Stimulated activated CD8-positive, alpha-beta memory T cell treated with anti-CD3 and anti-CD28 coated beads, Interleukin-4, amount 100 ng/mL, for 4 hours (primary cell): ENCODE measurements around the gene SLC16A5.
"Not testable (repeated sequence)": the region's sequence is repeated elsewhere in the genome, so short reads cannot be mapped to it uniquely, and the experiment has no call there.

Source experiments
- DNase-seq, 2 donors: peaks; one replicate each; pipeline ENCODE4 v3.0.0-alpha.2; 2020; ENCODE audit warnings: low read depth in 2 of 2, low spot score in 1 of 2

The SLC16A5 gene

DNA sequence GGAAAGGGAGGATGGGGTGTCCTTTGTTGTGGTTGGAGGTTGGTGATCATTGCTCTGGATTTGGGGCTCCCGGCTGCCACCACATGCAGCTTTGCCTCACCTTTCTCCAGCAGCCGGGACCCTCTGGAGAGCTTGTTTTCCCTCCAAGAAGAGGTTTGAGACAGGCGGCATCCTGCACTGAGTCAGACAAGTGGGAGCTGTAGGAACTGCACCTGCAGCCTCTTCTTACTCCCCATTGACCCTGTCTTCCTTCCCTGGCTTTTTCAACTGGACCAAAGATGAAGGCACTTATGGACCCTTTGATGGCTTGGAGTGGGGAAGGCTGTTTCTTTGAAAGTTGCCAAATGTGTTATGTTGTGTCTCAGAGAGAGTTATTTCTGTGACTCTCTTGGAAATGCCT is 24.1 kb upstream of the SLC16A5 start:
- no peak for DNase-seq

DNA sequence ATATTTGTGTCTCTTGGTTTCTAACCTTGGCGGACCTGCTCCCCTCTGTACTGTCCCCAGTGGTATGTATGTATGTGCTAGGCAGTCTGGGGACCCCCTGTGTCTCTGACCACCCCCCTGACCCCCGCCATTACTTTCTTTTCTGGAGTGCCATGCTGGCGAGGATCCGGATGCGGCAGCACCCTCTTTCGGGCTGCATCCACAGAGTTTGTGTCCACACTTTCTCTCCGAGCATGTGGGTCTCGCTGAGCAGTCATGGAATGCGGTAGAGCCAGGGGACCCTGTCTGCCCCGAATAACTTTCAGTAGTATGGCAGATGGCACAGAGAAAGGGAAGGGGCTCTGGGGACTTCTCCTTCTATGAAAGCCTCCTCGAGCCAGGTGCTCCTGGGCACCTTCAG is 23.7 kb upstream of the SLC16A5 start:
- no peak for DNase-seq

DNA sequence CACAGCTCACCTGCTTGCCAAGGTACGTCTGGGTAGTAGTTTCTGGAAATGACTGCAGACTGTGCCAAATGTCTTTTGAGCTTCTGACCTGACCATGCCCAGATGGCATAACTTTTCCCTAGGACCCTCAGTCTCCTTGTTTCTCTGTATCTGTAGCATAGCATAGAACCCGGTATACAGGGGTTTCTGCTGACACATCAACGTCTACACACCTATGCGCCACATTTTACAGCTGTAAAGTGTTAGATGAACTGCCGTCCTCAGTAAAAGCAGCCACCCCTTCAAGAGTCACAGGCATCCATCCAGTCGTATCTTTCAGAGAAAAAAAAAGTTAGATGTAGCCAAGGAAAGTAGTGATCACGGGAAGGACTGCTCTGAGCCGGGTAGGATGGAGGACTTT is 23.3 kb upstream of the SLC16A5 start:
- no peak for DNase-seq

DNA sequence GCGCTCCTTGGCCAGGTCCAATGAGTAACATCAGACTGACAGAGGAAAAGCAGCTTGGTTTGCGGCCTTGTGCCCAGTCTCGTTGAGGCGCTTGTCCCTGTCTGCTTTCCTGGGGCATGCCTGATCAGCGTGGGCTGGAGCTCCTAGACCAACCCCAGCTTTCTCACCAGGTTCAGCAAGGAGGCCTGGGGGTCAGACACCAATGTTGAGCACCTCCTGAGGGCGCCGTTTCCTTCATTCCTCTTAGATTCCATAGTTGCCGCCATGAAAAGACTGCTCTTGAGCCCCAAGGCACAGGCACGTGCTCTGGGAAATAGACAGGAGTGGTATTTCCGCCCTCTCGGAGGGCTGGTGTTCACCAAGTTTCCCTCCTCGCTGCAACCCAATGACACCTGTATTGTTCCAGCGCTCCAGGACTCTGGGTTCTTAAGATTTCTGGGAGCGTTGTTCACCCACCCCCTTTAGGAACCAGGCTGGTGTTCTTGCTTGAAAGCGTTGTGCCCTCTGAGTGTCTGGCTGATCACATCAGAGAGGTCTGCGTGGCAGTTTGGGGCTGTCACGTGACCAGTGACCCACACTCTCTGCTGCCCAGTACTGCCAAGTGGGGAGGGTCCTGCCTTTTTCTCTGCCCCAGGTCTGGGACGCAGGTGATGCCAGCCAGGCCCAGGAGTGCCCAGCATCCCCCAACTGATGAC is 22.7 kb upstream of the SLC16A5 start:
- DNase-seq: no peak

DNA sequence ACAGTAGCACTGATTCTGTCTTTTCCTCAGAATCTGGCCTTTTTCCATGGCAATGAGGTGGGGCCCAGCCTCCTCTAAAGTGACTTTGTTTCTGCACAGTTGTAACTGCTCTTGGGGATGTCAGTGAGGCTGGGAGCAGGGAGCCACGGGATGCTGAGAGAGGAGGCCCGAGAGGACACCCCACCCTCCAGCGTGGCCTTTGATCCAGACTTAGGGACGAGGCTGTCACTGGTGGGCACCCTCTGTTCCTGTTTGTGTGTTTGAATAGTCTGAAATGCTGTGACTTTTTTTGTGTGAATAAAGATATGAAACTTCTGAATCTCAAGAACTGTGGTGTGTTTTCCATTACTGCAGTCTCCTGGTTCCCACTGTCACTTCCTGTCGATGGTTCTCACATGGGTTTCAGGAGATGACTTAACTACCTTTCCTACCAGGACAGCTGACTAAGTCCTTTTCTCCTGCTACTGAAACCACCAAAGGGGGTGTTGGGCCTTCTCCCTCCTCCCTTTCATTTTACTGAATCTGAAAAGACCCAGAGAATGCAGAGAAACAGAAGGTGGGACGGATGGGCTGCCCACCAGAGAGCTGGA is 22.1 kb upstream of the SLC16A5 start:
- no peak for DNase-seq

DNA sequence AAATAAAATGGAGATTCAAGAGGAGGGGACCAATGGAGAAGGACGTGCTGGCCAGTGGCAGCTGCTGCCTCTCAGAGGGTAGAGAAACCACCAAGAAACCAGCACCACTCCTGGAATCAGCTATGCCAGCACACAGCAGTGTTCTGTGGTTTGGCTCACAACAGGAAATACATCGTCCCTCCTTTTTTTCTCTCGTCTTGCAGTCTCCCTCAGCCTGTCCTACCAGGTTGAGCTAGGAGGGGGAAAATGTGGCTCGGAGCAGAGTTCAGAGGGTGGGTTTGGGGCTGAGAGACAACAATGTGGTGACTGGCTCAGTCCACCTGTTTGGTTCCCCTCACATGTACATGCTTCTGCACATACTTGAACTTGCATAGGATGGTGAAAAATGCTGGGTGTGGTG is 19.9 kb upstream of the SLC16A5 start:
- no peak for DNase-seq

DNA sequence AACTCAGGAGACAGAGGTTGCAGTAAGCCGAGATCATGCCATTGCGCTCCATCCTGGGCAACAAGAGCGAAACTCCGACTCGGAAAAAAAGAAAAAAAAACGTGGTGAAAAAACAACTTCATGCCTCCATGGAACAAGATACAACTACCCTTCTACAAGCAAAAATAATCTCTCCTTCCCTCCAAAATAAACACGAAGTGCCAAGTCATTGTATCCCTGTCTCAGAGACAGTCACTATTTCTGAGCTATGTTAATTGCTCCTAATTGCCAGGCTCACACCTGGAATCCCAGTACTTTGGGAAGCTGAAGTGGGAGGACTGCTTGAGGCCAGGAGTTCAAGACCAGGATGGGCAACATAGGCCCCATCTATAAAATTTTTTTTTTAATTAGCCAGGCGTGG is 19.0 kb upstream of the SLC16A5 start:
- no peak for DNase-seq

DNA sequence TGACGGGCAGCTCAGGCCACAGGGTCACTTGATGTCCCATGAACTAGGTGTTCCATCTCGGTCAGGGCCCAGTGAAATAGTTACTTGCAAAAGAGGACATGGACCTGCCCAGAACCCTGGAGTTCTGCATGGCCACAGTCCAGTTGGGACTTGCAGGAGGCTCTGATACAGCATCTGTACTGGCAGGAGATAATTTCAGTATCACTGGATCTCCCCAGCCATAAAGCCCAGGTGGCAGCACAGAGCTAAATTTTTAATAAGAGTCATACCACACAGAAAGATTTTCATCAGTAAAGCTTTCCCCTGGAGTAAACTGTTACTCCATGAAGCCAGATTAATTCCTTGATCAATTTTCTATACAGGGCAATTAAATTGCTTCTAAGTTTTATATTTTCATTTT is 18.0 kb upstream of the SLC16A5 start:
- DNase-seq: no peak

DNA sequence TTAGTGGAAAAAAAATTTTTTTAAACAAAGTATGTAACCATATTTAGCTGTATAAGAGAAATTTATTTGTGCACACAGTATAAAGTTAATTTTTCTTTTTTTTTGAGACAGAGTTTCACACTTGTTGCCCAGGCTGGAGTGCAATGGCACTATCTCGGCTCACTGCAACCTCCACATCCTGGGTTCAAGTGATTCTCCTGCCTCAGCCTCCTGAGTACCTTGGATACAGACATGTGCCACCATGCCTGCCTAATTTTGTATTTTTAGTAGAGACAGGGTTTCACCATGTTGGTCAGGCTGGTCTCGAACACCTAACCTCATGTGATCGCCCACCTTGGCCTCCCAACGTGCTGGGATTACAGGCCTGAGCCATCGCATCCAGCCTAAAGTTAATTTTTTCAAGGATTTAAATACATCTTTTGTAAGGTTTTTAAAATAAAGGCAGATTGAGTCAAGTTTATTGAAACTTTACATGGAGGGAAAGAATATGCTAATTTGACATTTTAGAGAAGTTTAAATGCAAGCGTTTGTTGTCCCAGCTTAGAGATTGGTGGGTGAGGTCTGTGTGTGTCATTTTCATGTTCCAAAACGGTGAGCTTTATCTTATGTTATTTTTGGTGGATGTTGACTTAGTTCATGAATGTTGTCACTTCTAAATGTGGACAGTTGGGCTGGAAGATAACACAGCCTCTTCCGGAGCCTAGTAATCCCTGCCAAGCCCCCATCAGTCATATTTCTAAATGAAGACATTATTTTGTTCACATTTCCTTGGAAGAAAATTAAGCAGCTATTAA is 16.1 kb upstream of the SLC16A5 start:
- DNase-seq: not testable (repeated sequence)

DNA sequence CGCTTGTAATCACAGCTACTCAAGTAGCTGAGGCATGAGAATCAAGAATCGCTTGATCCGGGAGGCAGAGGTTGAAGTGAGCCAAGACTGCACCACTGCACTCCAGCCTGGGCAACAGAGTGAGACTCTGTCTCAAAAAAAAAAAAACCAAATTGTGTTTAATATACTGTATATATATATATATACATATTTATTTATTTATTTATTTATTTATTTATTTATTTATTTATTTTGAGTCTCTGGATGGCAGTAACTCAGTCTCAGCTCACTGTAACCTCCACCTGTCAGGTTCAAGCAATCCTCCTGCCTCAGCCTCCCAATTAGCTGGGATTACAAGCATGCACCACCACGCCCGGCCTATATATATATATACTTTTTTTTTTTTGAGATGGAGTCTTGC is 14.8 kb upstream of the SLC16A5 start:
- not testable (repeated sequence) for DNase-seq

DNA sequence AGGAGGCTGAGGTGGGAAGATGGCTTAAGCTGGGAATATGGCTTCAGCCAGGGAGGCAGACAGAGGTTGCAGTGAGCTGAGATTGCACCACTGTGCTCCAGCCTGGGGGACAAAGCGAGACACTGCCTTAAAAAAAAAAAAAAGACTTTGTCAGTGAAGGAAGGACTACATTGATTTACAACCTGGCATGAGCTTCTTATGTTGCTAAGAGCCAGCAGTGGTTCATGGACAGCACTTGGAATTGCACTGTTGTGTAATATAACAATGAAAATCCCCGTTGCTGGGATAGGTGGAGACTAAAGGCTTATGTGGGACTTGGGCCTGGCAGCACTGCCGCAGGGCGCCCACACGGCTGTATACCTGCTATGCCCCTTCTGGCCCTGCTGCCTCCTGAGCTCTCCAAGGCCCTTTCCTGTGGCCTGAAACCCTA is 14.1 kb upstream of the SLC16A5 start:
- no peak for DNase-seq

DNA sequence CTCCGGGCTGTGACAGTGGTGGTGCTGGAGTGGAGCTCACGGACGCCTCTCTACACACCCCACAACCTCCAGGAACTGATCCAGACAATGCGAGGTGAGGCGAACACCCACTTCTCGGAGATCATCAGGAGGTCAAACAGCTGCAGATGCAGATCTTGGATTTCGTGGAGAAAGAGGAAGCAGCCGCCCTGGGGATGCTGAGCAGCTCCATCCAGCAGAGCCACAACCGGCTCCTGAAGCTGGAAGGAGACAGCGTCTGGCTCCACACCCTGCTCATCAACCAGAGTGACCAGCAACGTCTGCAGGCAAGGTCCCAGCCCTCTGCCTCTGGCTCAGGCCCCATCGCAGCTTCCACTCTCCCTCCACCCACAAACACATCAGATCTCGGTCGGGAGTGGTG is 13.2 kb upstream of the SLC16A5 start:
- DNase-seq: no peak

DNA sequence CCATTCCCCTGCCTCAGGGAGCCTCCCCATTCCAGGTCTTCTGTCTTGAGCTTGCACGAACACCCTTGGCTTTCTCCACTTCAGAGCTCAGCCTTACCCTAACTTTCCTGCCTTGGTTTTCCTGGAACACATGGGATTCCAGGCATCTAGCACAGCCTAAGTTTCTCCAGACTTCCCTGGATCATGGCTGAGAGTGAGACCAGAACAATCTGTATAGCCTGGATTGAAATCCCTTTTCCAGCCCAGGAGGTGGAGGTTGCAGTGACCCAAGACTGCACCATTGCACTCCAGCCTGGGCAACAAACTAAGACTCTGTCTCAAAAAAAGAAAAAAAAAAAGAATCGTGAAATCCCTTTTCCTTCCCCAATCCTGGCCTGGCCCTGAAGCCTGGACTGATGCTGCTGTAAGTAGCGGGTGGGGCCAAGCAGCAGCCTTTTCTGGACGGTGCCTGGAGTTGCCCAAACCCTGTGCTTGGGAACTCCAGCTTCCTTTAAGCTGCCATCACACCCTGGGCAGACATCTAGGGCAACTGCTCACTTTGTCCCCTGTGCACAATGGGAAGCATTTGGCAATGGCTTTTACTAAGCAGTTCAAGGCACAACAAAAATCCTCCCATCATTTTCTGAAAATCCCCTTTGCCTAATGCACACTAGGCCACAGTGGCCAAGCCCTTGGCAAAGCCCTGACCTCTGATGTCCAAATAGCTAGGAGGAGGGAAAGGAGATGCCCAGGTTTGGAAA is 12.0 kb upstream of the SLC16A5 start:
- DNase-seq: no peak

DNA sequence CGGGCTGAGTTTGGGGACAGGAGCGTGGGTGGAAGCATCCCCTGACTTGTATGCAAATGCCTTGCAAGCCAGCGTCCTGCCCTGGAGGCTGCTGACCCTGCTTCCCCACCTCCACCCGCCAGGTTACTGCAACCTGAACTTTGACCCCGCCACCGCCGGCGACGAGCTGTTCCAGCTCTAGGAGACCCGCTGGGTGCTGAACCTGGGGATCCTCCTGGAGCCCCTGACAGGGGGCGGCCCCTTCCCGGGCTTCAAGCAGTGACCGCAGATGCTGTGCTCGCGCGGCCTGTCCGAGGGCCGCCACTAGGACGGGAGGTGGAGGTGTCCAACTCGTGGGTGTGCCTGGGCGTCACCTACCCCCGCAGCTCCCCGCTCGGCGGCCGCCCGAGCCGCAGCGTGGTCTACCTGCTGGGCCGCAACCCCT is 10.7 kb upstream of the SLC16A5 start:
- DNase-seq: no peak

DNA sequence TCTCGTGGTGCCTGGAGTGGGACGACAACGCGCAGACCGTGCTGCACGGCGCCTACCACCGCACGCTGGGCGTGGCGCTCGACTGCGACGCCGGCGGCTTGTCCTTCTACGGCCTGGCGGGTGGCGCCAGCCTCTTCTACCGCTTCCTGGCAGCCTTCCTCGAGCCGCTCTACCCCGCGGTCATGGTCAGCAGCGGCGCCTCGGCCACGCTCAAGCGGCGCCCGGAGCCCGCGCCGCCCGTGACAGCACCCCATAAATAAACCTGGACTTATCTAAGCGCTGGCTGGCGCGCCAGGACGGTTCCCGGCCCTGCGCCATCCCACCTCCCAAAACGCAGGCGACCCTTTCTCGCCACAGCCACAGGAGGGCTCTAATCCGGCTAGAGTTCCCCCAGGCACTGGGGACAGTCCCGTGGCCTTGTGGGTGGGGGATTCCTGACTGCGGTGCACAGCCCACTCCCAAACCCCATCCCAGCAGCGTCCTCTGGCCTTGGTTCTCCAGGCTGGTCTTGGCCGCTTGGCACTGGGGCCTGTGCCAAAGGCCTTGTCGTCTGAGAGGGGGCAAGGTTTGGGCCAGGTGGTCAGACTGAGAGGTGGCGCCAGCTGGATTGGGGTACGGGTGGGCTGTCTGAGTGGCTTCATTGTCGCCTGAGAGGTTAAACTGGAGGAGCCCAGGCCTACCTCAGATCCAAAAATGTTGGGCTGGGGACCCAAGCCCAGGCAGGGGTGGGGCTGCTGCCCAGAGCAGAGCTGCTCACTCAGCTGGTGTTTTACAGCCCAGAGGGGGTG is 10.1 kb upstream of the SLC16A5 start:
- no peak for DNase-seq

DNA sequence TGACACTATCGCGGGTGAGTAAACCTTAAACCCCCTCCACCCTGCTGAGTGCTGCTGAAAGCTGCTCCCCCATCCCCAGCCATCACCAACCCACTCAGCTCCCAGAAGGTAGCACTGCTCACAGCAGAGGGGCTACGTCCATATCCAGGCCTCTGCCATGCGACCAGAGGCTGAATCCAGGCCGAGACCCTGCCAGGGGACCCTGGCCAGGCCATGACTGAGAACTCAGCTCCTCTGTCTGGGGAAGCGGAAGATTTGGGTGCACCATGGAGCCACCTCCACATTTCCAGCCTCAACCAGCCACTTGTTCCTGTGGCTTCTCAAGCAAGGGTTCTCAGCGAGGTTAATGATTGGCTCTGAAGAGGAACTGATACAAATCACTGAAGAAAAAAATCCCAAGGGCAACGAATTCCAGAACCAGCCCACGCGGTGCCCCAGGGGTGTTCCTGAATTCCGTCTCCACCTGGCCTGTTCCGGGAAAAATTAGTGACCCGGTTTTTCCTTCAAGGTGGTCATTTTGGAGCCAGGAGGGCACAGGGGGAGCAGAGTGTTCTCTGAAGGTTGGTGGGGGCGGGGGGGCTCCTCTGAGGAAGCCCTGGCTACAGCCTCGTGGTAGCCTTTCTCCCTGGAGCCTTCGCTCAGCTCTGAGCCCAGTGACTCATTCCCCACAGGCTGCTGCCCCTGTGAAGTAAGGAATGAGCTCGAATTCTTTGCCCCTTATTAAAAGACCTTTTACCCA is 9.3 kb upstream of the SLC16A5 start:
- DNase-seq: no peak

DNA sequence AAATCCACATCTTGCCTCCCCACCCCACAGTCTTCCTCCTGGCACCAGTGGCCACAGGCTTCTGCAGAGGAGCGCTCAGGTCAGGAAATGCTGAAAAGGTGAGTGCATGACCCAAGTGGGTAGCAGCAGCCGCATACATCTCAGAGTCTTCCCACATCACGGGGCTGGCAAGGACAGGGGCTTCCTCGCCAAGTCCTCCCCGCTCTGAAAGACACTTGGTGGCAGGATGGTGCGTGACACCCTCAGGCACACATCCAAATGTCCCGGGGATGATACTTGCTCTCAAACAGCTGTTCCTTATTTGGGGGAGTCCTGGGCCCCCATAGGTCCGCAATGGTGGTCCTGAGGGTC is 8.8 kb upstream of the SLC16A5 start:
- DNase-seq: no peak

DNA sequence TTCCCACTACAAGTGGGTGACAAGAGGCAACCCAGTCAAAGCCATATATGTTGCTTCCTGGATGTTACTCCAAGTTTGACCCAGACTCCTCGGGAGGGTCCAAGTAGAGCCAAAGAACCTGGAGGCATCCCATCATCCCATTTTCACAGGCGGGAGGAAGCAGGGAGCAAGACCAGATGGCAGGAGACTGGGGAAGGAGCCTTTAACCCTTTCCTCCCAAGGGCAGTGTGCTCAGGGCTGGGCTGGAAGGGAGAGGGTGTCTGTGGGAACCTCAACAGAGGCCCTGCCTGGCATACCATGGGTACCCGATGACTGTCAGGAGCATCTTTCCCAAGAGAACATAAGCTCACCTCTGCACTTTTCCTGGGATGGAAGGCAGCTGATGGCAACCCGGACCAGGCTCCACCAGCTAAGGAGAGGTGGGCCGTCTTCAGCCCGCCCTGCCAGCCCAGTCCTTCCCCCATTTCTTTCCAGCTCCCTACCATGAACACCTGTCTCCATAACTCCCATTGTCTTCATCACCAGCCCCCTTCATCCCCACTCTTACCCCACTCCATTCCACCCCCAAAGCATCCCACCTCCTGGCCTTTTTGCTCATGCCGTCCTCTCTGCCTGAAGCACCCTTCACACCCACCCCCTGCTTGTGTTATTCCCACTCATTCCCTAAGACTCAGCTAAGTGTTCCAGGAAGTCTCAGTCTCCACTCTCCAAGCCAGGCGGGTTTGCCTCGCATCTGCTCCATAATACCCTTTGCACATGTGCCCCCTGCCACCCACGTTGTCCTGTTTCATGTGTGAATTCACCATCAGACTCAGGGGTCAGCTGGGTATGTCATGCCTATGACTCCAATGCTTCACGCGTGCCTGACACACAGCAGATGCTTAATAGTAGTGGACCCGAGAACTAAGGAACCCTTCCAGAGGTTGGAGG is 5.9 kb upstream of the SLC16A5 start:
- no peak for DNase-seq

DNA sequence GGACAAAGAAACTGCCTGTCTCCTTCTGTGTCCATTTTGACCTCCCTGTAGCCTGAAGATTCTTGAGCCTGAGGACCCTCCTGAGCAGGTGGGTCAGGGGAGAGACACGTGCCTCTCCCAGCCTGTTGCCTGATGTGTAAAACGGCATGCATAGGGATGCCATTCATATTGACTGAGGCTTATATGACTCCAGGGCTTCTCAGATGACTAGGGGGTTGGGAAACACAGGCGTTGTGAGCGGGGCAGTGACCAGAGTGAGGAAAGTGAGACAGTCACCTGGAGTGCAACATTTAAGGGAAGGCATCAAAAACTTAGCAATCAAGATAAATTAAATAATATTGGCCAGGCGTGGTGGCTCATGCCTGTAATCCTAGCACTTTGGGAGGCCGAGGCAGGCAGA is 5.1 kb upstream of the SLC16A5 start:
- no peak for DNase-seq
